NCI-H2227 treated with DMSO at 0.1 percent for 48 hours (cell line): ENCODE data around the gene TOM1L2.

Experiments used
- DNase-seq: peaks from one replicate; lab custom pipeline; 2025; lab: John Stamatoyannopoulos, UW

TOM1L2 gene

GRCh38 chr17:17899486-17899885 is 72.7 kb downstream of the TOM1L2 start:
- DNase-seq: no peak

- no peak for DNase-seq
These were observed 73.5 kb downstream of the TOM1L2 start for GRCh38 chr17:17898673-17899072.

DNA sequence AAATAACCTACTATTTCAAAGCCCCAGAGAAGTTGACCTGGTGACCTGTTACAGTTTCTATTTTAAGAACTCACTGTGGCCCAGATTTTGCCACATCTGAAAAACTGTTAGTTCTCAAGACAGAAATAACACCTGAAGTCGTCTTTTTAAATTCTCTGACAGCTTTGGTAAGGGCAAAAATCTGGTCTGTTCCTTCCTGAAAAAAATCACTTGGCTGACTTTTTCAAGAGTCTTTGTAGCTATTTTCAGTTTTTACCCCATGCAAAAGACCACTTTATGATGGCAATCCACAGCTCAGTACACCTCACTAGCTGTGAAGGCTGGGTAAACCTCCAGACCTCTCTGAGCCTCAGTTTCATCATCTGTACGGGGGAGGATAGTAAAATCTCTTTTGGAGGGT is 74.8 kb downstream of the TOM1L2 start:
- DNase-seq: no peak

- DNase-seq: no peak
These were observed 75.5 kb downstream of the TOM1L2 start for GRCh38 chr17:17896746-17897145.

DNA sequence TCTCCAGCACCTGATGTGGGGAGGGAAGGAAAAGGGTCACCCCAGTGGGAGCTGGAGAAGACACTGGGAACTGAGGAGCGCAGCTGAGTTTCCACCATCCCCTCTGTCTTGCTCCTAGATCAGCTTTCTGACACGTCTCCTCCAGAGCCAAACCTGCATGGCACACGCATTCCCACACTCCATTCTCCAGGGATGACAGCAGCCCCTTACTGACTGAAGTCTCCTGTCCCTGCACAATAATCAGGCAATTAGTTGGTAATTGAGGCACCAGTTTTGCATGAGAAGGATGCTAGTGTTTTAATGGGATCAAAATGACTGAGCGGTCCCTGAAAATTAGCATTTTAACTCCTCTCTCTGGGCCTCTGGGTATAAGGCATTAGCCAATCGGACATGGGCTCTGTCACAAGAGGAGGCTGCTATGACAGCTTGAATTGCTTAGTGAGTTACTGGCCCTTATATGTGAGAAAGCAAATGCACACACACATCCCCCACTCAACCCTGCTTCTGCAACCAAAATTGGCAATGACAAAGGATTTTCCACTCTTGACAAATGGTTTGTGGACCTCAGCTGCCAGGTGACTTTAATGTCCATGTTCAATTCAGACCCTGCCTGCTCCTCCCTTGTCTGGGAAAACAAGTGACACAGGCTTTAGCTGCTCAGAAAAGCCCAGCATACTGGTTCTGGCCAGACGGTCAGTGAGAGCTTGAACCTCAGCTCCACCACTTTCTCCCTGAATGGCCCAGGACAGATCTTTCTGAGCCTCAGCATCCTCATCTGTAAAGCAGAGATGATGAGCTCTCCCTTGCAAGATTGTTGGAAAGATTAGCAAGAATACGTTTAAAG is 78.2 kb downstream of the TOM1L2 start:
- DNase-seq: no peak

DNA sequence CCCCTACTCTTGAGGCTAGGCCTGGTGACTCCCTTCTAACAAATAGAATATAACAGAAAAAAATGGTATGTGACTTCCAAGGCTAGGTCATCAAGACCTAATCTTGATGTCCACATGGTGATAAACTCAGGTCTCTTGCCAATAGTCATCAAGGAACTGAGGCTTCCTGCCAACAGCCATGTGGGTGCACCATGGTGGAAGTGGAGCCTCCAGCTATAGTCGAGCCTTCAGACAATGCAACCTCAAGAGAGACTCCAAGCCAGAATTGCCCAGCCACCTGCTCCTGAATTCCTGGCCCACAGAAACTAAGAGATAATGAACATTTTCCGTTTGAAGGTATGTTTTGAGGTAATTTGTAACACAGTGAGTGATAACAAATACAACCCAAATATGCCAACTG is 79.5 kb downstream of the TOM1L2 start:
- DNase-seq: no peak

- no peak for DNase-seq
These were observed 80.2 kb downstream of the TOM1L2 start for GRCh38 chr17:17892009-17892408.

DNA sequence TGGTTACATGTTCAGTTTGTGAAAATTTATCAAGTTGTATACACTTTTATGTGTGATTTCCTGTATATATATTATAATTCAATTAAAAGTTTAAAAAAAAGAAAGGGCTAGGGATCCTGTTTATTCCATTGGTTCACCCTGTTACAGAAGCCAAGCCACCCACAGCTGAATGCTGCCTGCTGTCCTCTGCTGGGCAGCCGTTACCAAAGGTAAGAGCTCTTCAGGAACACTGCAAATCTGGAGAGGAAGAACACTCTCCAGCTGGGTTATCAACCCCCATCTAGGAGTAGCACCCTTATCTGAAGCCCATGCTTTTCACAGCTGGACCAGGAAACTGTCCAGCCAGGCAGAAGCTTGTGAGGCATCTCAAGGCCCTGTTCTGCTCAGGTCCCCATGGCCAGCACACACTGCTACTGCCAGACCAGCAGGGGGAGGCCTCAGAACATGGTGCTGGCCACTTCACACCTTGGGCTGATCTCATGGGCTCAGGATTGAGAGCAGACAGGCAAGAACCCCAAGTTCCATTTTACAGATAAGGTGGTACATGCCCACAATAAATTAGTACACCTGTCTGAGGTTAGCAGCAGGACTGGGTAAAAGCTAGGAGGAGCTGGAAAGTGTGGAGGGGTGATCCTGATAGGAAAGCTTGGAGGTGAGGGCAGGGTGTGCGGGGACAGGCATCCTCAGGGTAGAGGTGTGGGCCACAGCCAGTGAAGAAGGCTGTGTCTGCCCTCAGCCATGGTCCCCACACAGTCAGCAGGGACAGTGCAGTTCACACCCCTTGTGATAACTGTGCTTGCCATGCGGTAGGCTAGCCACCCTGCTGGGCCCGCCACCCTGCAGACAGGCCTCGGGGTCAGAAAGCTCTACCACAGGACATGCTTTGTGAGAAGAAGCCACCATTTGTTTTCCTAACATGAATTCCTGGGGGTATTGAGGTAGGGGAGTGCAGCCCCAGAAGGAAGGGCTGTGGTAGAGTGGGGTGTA is 81.1 kb downstream of the TOM1L2 start:
- peak; percentile 15 for DNase-seq

DNA sequence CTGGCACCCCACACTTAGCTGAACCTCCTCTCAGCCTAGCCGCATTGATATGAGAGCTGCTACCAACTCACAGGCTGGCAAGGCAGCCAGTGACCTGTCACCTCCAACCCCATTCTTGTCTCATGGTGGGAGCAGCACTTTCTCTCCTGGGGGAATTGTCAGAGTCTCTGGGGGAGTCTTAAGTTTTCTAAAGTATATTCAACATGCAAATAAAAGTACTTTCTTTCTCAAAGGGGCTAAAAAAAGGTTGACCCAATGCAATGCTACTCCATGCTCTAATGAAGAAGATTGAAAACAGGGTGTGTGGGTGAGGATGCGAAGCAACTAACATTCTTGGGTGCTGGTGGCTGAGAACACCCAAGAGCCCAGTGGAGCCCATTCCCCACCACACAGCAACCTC is 82.3 kb downstream of the TOM1L2 start:
- DNase-seq: no peak

GRCh38 chr17:17888821-17889220 is 83.4 kb downstream of the TOM1L2 start:
- no peak for DNase-seq

GRCh38 chr17:17888371-17888770 is 83.8 kb downstream of the TOM1L2 start:
- DNase-seq: no peak

- no peak for DNase-seq
These were observed 84.4 kb downstream of the TOM1L2 start for GRCh38 chr17:17887752-17888304.

DNA sequence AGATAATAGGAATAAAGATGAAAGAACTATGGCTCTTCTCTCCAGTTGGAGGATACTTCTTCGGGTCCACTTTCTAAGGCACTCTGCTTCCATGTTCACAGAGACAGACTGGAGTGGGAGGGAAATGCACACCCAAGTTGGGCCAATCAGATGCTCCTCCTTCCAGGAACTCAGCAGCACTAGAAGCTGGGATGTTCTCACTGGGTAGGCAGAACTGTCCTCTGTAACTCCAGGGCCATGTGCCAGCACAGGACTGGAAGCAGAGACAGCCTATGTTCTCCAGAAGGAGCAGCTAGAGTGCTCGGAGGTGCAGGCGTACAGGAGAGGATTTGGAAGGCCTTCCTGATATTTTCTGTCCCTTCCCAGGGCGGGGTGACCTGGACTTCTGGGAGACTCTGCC is 85.5 kb downstream of the TOM1L2 start:
- no peak for DNase-seq

- DNase-seq: no peak
These were observed 86.0 kb downstream of the TOM1L2 start for GRCh38 chr17:17886226-17886625.

GRCh38 chr17:17884391-17885357 is 87.5 kb downstream of the TOM1L2 start:
- DNase-seq: peak; percentile 62

- no peak for DNase-seq
These were observed 88.4 kb downstream of the TOM1L2 start for GRCh38 chr17:17883801-17884200.

GRCh38 chr17:17882082-17882581 is 90.1 kb downstream of the TOM1L2 start:
- no peak for DNase-seq

DNA sequence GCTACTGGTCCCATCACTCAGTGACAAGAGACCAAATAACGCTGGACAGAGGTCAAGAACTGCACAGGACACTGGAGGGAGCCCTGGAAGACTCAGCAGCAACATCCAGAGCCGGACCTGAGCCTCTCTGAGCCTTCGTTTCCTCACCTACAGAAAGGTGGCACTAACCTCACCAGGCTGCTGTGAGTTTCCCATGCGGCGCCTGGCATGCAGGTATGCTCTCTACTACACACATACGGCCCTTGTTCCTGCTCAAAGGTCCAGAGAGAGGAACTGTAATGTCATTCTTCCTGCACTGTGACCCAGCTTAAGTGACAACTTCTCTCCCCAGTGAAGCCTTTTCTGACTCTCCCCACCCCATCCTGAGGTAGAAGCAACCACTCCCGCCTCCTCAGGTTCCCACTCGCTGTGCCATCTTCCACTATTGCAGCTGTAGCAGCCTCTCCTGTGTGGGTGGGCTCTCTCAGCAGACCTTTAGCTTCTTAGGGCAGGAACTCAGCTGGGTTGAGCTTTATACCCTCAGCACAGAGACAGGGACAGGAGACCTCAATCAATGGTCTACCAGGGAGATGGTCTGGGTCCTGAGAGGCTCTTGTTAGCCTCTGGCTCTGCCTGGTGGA is 91.5 kb downstream of the TOM1L2 start:
- no peak for DNase-seq

DNA sequence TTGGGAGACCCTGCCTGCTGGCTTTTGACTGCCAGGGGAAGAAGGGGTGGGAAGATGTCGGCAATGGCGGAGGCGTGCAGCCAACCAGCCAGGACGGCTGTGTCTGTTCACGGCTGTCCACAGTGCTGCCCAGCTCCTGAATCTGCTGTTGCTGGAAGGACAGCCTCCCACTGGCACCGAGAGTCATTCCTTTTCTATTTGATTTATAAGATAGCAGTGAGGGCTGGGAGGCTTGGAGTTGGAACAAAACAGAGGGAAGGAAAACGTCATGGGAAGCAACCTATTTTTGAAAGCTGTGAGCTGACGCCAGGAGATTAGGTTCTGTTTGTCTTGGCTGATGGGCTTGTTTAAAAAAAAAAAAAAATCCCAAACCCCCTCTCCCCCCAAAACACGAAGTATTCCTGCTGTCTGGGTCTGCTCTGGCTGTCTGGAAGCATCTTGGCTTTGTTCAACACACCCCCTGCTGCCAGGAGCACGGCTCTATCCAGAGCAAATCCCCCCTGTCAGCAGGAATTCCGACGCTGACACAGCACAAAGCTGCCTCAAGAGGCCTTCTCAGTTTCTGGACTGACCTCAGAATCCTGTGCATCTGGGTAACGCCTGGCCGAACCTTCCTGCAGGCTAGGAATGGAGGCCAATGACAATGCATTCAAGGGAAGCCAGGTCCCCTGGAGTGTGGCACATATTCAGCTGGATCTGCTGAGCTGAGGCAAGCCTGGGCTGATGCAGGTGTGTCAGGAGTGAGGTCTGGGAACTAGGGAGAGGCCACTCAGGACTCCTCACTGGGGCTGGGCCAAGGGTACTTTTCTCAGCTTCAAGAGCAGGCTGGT is 94.5 kb downstream of the TOM1L2 start:
- peak; percentile 69 for DNase-seq
